GM23248 (cell line): ENCODE measurements around the gene WNT10A.

Experiments used
- EZH2 ChIP-seq: fragments of 200-600 bp; sonication (generic); IDR thresholded peaks from 2 replicates; pipeline ENCODE4 v1.6.1; 2018; ENCODE audit warnings: antibody characterized with exemption, mild to moderate bottlenecking; ENCODE audit not compliant: insufficient read depth, poor library complexity, severe bottlenecking
- EZH2phosphoT487 ChIP-seq: fragments of 200-600 bp; sonication (generic); IDR thresholded peaks from 2 replicates; pipeline ENCODE4 v1.6.1; 2018; ENCODE audit warnings: antibody characterized with exemption, moderate library complexity, mild to moderate bottlenecking, low read depth; ENCODE audit not compliant: insufficient read depth

GRCh38 chr2:218872645-218873358 is 7.8 kb upstream of the WNT10A start:
- TF ChIP-seq EZH2 (peak; percentile 87), EZH2phosphoT487 (no peak)
